Activated effector memory CD4-positive, alpha-beta T cell treated with anti-CD3 and anti-CD28 coated beads, Interleukin-2, amount 50 U/mL, for 16 hours (primary cell): ENCODE measurements around the gene ARL8A.
"Not testable (repeated sequence)": the region's sequence is repeated elsewhere in the genome, so short reads cannot be mapped to it uniquely, and the experiment has no call there.

Experiments used
- DNase-seq: peaks from one replicate; pipeline ENCODE4 v3.0.0-alpha.2; 2020

ARL8A gene

GRCh38 chr1:202156590-202156989, 12.1 kb upstream of the ARL8A start:
- no peak for DNase-seq

GRCh38 chr1:202155478-202156021, 11.0 kb upstream of the ARL8A start:
- DNase-seq: peak; percentile 73

- peak; percentile 83 for DNase-seq
Measured at GRCh38 chr1:202154766-202155477, 10.4 kb upstream of the ARL8A start.

- no peak for DNase-seq
Measured at GRCh38 chr1:202154148-202154765, 9.7 kb upstream of the ARL8A start.

- no peak for DNase-seq
Measured at GRCh38 chr1:202153284-202153683, 8.7 kb upstream of the ARL8A start.

GRCh38 chr1:202152399-202152798, 7.9 kb upstream of the ARL8A start:
- no peak for DNase-seq

GRCh38 chr1:202151045-202151444, 6.5 kb upstream of the ARL8A start:
- no peak for DNase-seq

- DNase-seq: no peak
Measured at GRCh38 chr1:202150602-202151001, 6.1 kb upstream of the ARL8A start.

- no peak for DNase-seq
Measured at GRCh38 chr1:202150187-202150586, 5.7 kb upstream of the ARL8A start.

- no peak for DNase-seq
Measured at GRCh38 chr1:202149566-202149965, 5.0 kb upstream of the ARL8A start.

GRCh38 chr1:202148391-202148790, 3.9 kb upstream of the ARL8A start:
- no peak for DNase-seq

- DNase-seq: no peak
Measured at GRCh38 chr1:202146993-202147392, 2.5 kb upstream of the ARL8A start.

- DNase-seq: no peak
Measured at GRCh38 chr1:202146279-202146678, 1.7 kb upstream of the ARL8A start.

GRCh38 chr1:202145744-202146140, 1.2 kb upstream of the ARL8A start:
- DNase-seq: not testable (repeated sequence)

GRCh38 chr1:202145068-202145743, 669 bp upstream of the ARL8A start:
- DNase-seq: peak; percentile 74

- peak; percentile 74 for DNase-seq
Measured at GRCh38 chr1:202143768-202144401, 652 bp downstream of the ARL8A start.

- DNase-seq: no peak
Measured at GRCh38 chr1:202143011-202143767, 1.3 kb downstream of the ARL8A start.

GRCh38 chr1:202141468-202141867, 3.1 kb downstream of the ARL8A start:
- not testable (repeated sequence) for DNase-seq

- no peak for DNase-seq
Measured at GRCh38 chr1:202140833-202141232, 3.7 kb downstream of the ARL8A start.

GRCh38 chr1:202135221-202135721, 9.3 kb downstream of the ARL8A start:
- DNase-seq: peak; percentile 82

GRCh38 chr1:202134645-202135172, 9.8 kb downstream of the ARL8A start:
- DNase-seq: no peak

- DNase-seq: no peak
Measured at GRCh38 chr1:202133989-202134388, 10.5 kb downstream of the ARL8A start.
